ENCODE results near the gene NFAM1. TPM values are rescaled to one million over a fixed set of nuclear protein-coding genes. Genes with fewer than 3 reads are reported as not detected.

The NFAM1 gene
- total and polyA plus RNA-seq, 2 of the 13 experiments (the other 11 are each of a cell fraction or from before 2014, with no cell fraction given) = 0.03 TPM; not detected in 1

DNA sequence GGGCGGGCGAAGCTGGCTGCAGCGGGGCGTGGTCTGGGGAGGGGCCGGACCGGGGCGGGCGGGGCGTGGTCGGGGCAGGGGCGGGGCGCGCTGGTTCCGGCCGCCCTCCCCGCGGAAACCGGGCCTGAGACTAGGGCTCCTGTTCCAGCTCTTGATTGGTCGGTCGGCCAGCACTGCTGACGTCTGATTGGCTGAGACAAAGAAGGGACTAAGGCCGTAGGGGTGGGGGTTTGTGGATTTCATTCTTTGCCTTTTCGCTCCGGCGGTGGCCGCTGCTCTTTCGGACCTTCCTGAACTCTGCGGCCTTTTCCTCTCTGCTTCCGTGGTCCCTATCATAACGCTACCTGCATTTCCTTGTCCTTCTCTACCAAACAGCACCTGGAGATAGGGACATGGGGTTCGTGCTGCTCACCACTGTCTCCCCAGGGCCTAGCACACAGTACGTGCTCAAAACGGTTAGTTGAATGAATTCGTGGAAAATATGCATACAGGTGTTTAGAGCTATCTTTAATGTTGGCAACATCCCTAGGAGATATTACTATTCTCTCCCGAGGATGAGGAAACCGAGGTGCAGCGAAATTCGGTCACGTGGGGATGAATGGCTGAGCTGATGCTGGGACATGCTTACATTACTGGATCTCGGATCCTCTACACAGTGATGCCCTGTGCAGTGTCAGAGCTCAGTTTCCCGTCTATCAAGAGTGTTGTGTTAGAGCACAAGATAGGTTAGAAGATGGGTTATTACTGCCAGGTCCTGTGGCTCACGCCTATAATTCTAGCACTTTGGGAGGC is 62.8 kb downstream of the NFAM1 start:
- WGBS (ENCODE audit: low lambda C conversion rate) = 3% methylated on average over 20 of the region's 42 CpGs
- Histone ChIP-seq H3K9ac (ENCODE audit: insufficient read depth, low read depth, low read length) (peak overlapping the region; percentile 49; the same call in 1 of the 2 replicates), H3K9me3 (ENCODE audit: low read length) (no peaks in the 10 kb centered on the region), H3K36me3 (replicated peaks in 1 of 2; ENCODE audit: control insufficient read depth in 1 of 2, insufficient read depth in 2 of 2, low read length in 2 of 2) (no peaks in the 10 kb centered on the region), H2AFZ (ENCODE audit: low read length) (peak overlapping the region; percentile 83), H4K20me1 (ENCODE audit: insufficient read depth, low read length) (no peaks in the 10 kb centered on the region), H3K27me3 (ENCODE audit: control insufficient read depth in 1 of 2, insufficient read depth in 2 of 2, low read length in 2 of 2) (peaks cover 13 to 39% of the 10 kb centered on the region in 2 experiments; a peak in 4 of 5 replicates), H3K27ac (ENCODE audit: extremely low read length, insufficient read depth, low read length) (no peak overlapping the region), H3K4me1 (ENCODE audit: insufficient read depth, low read length) (peaks cover 22% of the 10 kb centered on the region), H3K79me2 (ENCODE audit: insufficient read depth, low read length) (no peaks in the 10 kb centered on the region), H3K4me2 (ENCODE audit: low read depth, low read length) (peak overlapping the region; percentile 100), H3K4me3 (replicated peaks in 1 of 3; ENCODE audit: insufficient read depth in 1 of 3, low read depth in 2 of 3, low read length in 3 of 3) (peak overlapping the region; percentile 53 to 75 (median 66))
- intact Hi-C loops (cut with micrococcal nuclease; ENCODE audit: unreplicated experiment) = loop anchor here (5.0 kb wide), 1 partner anchor 68 kb away; no protein-coding TSS in a partner anchor
- DNase-seq (ENCODE audit: low spot score) (peak; percentile 94), ATAC-seq (peak; percentile 96), FAIRE-seq (peak; percentile 94)
- ChIA-PET POLR2A (interaction anchor here (0.6 to 0.9 kb wide), 3 partner anchors 63 to 279 kb away, joined by 3 to 5 read pairs (median 3); partner anchors contain the start of genes NDUFA6 and NFAM1), CTCF (ENCODE audit: low intra/inter-chr PET ratio, low total read pairs) (no interaction called here)
- in situ Hi-C loops (cut with HindIII; ENCODE audit: extremely low pct_ligation_motif_present, low pct_unique_long_range_greater_than_20kb) = no loop called here
- BruUV-seq (replicated peaks) = TSS peak; percentile 83
- TF ChIP-seq ZNF124 (CRISPR knock-in tag; IDR thresholded peaks at IDR 0.05) = 0 out of 2 replicates have a peak, but pooled peaks have one; percentile 39
- no peak for TF ChIP-seq MEIS2 (CRISPR knock-in tag; IDR thresholded peaks at IDR 0.05)
- TF ChIP-seq, protein P1, sequence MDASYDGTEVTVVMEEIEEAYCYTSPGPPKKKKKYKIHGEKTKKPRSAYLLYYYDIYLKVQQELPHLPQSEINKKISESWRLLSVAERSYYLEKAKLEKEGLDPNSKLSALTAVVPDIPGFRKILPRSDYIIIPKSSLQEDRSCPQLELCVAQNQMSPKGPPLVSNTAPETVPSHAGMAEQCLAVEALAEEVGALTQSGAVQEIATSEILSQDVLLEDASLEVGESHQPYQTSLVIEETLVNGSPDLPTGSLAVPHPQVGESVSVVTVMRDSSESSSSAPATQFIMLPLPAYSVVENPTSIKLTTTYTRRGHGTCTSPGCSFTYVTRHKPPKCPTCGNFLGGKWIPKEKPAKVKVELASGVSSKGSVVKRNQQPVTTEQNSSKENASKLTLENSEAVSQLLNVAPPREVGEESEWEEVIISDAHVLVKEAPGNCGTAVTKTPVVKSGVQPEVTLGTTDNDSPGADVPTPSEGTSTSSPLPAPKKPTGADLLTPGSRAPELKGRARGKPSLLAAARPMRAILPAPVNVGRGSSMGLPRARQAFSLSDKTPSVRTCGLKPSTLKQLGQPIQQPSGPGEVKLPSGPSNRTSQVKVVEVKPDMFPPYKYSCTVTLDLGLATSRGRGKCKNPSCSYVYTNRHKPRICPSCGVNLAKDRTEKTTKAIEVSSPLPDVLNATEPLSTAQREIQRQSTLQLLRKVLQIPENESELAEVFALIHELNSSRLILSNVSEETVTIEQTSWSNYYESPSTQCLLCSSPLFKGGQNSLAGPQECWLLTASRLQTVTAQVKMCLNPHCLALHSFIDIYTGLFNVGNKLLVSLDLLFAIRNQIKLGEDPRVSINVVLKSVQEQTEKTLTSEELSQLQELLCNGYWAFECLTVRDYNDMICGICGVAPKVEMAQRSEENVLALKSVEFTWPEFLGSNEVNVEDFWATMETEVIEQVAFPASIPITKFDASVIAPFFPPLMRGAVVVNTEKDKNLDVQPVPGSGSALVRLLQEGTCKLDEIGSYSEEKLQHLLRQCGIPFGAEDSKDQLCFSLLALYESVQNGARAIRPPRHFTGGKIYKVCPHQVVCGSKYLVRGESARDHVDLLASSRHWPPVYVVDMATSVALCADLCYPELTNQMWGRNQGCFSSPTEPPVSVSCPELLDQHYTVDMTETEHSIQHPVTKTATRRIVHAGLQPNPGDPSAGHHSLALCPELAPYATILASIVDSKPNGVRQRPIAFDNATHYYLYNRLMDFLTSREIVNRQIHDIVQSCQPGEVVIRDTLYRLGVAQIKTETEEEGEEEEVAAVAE (CRISPR knock-in tag; IDR thresholded peaks at IDR 0.05; ENCODE audit: borderline replicate concordance) = peak; percentile 78; the same call in 1 of the 2 replicates
- TF ChIP-seq XRCC5 (optimal IDR thresholded peaks at IDR 0.05; ENCODE audit: low read length) = peak; percentile 7
- TF ChIP-seq ZNF615 (CRISPR knock-in tag; IDR thresholded peaks at IDR 0.05; ENCODE audit: borderline replicate concordance) = no peak
- no peak for TF ChIP-seq ZFAT (CRISPR knock-in tag; conservative IDR thresholded peaks at IDR 0.05)
- peak; percentile 71 for TF ChIP-seq PHF8 (CRISPR knock-in tag; IDR thresholded peaks at IDR 0.05)
- peak; percentile 59 for TF ChIP-seq SP2 (CRISPR knock-in tag; IDR thresholded peaks at IDR 0.05)
- TF ChIP-seq RBAK (CRISPR knock-in tag; IDR thresholded peaks at IDR 0.05) = no peak
- peak; percentile 46; the same call in 1 of the 2 replicates for TF ChIP-seq ZSCAN25 (CRISPR knock-in tag; IDR thresholded peaks at IDR 0.05)
- TF ChIP-seq, protein P2, sequence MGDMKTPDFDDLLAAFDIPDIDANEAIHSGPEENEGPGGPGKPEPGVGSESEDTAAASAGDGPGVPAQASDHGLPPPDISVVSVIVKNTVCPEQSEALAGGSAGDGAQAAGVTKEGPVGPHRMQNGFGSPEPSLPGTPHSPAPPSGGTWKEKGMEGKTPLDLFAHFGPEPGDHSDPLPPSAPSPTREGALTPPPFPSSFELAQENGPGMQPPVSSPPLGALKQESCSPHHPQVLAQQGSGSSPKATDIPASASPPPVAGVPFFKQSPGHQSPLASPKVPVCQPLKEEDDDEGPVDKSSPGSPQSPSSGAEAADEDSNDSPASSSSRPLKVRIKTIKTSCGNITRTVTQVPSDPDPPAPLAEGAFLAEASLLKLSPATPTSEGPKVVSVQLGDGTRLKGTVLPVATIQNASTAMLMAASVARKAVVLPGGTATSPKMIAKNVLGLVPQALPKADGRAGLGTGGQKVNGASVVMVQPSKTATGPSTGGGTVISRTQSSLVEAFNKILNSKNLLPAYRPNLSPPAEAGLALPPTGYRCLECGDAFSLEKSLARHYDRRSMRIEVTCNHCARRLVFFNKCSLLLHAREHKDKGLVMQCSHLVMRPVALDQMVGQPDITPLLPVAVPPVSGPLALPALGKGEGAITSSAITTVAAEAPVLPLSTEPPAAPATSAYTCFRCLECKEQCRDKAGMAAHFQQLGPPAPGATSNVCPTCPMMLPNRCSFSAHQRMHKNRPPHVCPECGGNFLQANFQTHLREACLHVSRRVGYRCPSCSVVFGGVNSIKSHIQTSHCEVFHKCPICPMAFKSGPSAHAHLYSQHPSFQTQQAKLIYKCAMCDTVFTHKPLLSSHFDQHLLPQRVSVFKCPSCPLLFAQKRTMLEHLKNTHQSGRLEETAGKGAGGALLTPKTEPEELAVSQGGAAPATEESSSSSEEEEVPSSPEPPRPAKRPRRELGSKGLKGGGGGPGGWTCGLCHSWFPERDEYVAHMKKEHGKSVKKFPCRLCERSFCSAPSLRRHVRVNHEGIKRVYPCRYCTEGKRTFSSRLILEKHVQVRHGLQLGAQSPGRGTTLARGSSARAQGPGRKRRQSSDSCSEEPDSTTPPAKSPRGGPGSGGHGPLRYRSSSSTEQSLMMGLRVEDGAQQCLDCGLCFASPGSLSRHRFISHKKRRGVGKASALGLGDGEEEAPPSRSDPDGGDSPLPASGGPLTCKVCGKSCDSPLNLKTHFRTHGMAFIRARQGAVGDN (CRISPR knock-in tag; IDR thresholded peaks at IDR 0.05) = 0 out of 2 replicates have a peak, but pooled peaks have one; percentile 21
- TF ChIP-seq ZNF264 (CRISPR knock-in tag; IDR thresholded peaks at IDR 0.05) = peak; percentile 40; the same call in 1 of the 2 replicates
- TF ChIP-seq TAF1 (CRISPR knock-in tag; IDR thresholded peaks at IDR 0.05) = peak; percentile 50; the same call in 1 of the 2 replicates
- TF ChIP-seq, protein P3, sequence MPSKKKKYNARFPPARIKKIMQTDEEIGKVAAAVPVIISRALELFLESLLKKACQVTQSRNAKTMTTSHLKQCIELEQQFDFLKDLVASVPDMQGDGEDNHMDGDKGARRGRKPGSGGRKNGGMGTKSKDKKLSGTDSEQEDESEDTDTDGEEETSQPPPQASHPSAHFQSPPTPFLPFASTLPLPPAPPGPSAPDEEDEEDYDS (CRISPR knock-in tag; IDR thresholded peaks at IDR 0.05) = peak; percentile 54; the same call in 1 of the 2 replicates
